Activated CD8-positive, alpha-beta memory T cell treated with anti-CD3 and anti-CD28 coated beads, Interleukin-2, amount 50 U/mL, for 24 hours (primary cell): ENCODE measurements around the gene SEMA3G.

ENCODE experiments used
- DNase-seq: peaks from one replicate; pipeline ENCODE4 v3.0.0-alpha.2; 2020; ENCODE audit errors: extremely low read depth

The SEMA3G gene

DNA sequence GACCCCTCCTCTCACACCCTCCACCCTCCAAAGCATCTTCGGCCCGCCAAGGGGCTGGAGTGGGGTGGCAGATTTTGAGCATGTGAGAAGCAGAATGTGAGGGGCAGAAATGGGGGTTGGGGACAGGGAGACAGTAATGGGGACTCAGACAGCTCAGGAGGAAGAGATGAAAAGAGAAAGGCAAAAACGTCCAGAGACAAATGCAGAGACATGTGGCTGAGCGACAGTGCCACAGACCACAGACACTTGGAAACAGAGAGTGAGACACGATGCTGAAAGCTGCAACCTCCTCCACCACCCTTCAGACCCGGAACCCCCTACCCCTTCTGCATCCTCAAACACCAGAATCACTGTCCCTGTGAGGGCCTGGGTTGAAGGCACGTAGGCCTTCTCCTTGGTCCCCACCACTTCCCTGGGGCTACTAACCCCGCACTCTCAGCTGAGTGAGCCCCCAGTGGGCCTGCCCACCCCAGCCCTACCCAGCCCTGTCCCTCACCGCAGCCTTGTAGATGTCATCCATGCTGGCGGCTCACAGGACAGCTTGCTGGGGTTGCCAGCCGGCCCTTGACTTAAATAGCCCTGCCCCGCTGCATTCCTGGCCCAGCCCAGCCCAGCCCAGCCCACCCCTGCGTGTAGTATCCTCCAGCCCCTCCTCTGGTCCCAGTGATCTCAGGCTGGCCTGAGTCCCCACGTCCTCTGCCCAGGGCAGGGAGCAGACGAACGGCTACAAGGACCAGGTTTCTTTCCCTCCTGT, 8.8 kb upstream of the SEMA3G start, which contains the start of gene TNNC1:
TNNC1 (minus strand) TSS at position 546 of the 754 bp plus-strand sequence; CDS start at position 520, 26 bp downstream.
- DNase-seq, result no peak

DNA sequence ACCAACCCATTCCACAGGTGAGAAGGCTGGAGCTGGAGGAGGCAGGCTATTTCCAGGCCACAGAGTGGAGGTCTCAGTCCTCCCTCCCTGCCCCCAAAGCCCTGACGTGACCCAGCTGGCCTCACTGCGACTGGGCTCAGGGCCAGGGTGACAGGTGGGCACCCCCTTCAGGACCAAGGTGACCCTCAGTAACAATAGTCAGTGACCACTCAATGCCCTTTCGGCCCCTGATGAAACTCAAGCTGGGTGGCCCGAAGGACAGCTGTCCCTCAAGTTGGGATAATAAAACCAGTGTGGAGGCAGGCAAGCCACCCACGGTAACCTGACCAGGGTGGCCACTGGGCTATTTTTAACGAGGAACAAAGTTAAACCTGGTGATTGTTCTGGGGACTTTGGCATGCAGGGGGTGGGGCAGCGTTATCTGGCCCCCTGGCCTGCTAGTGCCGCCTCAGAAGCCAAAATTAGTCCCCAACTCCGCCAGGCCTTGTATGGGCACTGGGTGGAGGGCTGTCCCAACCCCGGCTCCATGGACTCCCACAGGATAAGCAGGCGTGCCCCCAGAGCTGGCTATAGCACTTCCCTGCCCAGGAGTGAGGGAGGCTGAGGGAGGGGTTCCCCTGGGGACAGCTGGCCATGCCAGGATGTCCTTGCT, 7.8 kb upstream of the SEMA3G start:
- DNase-seq, result no peak

DNA sequence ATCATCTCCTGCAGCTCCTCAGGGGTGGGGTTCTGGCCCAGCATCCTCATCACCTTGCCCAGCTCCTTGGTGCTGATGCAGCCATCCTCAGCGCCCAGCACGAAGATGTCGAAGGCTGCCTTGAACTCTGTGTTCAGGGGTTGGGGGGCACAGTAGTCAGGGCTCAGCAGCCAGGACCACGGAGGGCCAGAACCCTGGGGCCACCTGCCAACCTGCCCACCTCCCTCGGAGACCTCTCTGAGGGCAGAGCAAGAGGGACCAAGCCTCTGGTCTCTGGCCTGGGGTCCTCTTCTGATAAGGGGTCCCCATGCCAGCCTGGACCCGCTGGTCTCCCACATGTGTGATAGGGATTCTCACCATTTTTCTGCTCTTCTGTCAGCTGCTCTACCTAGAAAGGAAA, 7.2 kb upstream of the SEMA3G start:
- DNase-seq, result no peak

DNA sequence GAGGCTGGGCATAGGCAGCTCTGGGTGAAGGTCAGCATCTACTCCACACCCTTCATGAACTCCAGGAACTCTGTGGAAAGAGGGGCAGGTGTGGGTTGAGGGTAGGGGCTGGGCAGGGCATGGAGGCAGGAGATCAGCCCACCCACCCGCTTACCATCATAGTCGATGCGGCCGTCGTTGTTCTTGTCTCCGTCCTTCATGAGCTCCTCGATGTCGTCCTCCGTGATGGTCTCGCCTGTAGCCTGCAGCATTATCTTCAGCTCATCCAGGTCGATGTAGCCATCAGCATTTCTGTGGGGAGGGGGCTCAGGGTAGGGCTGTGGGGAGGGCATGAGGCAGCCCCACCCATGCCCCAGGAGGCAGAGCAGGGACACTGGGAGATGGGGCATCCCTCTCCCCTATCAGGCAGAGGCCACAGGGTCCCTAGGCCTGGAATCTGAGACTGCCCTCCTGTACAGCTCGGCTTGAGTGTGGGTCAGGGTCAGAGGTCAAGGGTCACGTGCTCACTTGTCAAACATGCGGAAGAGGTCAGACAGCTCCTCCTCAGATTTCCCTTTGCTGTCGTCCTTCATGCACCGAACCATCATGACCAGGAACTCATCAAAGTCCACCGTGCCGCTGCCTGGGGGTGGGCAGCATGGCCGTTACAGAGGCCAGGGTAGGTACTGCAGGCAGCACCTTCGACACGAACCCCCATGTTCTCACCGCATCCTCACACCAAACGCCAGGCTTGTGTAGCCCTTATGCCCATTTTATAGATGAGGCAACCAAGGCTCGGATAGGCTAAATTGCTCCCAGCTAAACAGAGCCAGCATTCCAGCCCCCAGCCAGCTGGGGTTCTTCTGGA, 6.6 kb upstream of the SEMA3G start:
- DNase-seq, result no peak

DNA sequence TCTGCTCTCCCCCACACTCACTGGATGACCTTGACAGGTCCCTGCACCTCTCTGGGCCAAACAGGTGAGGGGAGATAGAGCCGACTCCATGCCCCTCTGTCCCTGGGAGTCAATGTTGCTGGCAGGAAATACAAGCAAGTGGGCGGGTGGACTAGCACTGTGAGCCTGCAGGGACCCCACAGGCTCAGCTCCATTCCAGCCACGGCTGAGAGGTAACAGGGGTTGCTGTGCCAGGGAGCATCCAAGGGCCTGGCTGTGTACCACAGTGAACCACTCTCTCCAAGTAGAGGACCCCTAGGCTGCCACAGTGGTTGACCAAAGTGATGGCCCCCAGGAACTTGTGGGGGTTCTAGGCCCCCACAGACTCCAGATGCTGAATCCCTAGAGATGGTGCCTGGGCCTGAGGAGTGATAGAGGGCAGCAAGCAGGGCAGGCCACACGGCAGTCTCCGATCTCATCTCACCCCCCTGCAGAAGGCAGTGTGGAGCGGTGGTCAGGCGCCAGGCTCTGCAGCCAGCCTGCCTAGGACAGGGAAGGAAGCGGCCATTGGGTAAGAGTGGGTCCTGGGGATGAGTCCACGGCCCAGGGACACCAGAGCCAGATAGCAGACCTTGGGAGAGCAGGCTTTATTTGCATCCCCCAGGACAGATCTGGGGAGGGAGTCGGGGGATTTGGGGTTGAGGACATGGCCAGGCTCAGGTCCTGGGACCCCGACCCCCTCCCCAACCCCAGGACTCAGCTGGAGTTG, 5.8 kb upstream of the SEMA3G start:
- no peak for DNase-seq

DNA sequence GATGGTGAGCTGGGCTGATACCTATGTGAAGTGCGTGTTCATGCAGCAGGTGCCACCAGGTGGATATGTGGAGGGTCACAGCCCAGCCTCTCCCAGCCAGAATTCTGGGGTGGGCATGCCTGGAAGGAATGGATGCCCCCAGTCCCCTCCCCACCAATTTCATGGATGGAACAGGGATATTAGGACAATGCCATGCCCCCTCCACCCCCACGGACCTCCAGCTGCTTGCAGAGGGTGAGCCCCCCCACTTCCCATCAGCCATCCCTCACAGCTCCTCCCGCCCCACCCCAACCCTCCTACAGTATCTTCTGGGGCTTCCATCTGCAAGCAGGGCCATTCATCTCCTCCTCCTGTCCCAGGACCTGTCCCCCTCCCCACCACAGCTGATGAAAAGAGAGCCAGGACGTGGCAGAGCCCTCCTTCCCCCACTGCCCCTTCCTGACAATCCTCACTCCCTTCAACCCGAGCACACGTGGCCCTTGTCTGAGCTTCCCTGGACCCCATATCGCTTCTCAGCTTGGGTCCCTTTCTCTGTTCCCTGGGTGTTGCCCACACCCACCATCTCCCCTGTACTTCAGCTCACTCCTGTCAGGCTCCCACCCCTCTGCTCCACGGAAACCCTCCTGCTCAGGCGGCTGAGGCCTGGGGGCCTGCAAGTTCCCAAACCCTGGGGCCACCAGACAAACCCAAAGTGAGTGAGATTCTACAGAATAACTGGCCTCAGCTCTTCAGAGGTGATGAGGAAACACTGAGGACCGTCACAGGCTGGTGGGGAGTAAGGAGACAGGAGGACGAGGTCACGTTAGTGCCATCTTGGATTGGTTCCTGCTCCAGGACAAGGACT, 2.8 kb upstream of the SEMA3G start:
- no peak for DNase-seq

DNA sequence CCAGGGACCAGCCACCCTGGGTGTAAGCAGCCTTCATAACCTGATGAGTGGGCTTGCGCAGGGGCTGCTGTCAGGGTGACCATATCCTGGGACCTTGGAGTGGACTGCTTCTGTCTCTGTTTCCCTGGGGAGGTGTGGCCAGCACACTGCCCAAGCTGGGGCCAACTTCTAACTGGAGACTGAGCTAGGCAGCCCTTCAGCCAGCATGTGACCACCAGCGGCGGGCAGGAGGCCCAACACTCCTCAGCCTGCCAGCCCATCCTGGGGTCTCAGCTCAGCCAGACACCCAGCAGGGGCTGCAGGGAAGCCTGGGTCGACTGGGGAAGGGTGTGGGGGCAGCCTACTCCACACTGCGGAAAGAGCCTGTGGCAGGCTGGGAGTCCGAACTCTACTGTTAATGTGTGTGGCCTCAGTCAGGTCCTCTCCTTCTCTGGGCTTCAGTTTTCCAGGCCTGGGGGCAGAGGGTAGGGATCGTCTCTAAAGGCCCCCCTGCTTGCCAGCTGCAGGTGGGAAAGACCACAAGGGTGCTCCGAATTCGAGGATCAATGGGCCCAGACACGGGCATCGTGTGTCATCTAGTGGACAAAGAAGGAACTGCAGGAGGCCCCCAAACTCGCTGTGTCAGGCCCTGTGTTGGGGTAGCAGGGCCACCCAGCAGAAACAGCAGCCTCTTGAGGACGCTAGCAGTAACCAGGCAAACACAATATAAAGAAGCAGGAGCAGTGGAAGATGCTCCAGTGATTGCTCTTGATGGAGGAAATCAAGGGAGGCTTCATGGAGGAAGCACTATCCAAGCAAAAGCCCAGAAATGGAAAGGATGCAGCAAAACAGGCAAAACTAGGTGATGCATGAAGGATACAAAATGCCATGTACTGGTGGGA, 2.0 kb upstream of the SEMA3G start:
- DNase-seq, result peak; percentile 42

DNA sequence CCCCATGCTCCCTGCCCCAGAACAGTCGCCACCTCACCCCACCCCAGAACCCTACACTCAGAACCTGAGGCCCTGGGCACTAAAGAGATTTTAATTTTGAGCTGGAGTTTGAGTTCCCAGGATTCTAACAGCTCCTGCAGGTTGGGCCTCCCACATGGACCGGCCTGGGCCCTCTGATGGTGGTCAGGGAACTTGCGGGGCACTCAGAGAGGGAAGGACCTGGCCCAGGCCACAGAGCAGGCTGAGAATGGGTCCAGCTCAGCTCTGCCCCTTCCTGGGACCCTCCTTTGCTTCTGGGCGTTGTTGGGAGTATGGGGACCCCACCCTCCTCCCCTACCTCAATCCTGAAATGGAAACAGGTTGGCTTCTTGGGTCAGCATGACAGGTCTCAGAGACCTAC, 1.1 kb upstream of the SEMA3G start:
- DNase-seq, result no peak

DNA sequence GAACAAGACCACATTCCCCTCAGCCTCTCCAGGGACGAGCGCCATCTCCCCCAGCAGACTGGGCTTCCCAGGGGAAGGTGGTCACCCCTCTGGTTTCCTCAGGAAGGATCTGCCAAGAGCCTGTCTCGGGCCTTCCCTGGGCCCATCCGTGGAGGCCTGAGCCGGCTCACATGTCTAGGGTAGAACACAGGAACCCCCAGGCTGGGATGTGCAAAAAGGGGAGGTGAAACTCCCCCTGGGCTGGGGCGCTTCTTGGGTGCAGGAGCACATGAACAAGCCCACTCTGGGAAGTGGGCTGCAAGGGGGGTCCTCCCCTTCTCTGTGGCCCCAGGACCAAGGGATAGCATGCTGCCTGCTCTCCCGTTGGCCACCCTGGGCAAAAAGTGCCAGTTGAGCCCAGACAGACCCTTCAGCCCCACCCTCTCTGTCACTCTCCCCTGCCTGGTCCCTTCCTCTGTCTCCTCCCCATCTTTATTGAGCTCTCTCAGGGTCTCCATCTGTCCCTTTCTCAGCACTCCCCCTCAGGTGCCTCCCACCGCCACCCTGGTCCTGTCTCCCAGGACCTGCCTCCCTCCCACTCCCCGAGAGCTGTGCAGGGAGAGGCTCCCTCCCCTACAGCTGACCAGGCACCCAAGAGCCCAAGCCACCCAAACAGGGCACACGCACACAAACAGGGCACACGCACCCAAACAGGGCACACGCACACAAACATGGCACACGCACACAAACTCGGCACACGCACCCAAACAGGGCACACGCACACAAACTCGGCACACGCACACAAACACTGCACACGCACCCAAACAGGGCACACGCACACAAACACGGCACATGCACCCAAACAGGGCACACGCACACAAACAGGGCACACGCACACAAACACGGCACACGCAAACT, 864 bp downstream of the SEMA3G start:
- no peak for DNase-seq

DNA sequence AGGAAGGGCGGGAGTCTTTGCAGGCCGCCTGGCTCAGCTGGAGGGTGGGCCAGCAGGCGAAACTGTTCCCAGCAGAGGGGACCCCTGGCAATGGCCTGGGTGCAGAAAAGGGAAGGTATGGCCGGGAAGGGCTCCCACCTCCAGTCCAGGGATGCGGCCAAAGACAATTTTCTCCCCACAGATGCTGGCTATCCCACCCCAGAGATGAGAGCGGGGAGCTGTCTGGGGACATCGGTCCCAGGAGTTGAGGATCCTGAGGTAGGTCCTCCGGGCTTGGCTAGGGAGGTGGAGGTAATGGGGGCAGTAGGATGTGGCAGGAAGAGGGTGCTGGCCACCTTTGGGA, 1.7 kb downstream of the SEMA3G start:
- DNase-seq, result no peak

DNA sequence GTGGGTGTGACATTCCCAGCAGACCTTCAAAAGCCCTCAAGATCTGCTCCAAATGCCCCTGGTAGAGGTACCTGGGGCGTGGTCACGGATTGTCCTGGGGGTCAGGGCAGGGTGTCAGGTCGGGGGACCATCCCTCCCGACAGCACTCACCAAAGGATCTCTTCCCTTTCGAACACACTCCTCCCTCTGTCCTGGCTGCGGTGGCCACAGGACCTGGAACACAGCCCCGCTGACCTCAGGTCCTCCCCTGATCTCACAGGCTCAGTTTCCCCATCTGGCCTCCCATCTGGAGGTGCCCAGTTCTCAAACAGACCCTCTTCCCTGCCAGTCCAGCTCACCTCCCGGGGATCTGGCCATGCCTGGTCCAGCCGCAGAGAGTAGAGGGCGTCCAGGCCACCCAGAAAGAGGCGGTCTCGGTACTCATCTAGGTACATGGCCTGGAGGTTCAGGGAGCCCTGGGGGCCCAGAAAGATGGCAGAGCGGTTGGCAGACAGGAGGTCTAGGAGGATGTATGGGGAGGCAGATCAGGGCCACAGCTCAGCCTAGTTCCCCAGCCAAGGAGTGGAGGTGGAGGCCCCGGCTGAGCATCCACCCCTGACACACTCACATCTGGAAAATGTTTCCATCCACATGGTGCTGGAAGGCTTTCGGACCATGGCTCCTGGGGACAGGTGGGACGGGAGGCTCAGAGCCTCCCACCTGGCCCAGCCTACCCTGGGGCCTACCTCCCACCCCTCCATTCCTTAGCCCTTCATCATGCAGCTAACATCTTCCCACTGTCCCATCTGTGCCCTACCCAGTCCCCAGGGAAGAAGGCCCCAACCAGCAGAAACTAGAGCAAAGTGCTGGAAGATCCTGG, 2.3 kb downstream of the SEMA3G start:
- DNase-seq, result no peak

DNA sequence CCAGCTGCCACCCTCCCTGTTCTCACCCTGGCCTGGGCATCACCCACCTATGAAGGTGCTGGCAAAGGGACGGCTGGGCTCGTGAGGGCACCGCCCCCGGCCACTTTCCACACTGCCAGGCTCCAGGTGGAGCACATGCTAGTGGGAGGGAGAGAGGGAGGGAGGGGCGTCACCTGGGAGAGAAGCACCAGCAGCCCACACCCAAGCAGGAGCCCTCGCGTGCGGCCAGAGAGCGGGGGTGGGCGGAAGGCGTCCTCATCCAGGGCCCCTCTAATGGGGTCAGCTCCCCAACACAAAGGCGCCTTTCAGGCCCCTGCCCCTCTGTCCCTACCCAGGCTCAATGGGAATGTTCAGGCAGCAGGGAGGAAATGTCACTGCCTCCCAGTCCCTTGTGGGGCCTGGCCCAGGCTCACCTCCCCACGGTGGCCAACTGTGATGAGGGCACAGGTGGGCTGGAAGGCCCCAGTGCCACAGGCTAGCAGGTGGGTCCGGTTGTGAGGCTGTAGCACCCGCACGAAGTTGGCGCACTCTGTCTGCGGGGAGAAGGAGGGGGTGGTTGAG, 3.1 kb downstream of the SEMA3G start:
- no peak for DNase-seq

DNA sequence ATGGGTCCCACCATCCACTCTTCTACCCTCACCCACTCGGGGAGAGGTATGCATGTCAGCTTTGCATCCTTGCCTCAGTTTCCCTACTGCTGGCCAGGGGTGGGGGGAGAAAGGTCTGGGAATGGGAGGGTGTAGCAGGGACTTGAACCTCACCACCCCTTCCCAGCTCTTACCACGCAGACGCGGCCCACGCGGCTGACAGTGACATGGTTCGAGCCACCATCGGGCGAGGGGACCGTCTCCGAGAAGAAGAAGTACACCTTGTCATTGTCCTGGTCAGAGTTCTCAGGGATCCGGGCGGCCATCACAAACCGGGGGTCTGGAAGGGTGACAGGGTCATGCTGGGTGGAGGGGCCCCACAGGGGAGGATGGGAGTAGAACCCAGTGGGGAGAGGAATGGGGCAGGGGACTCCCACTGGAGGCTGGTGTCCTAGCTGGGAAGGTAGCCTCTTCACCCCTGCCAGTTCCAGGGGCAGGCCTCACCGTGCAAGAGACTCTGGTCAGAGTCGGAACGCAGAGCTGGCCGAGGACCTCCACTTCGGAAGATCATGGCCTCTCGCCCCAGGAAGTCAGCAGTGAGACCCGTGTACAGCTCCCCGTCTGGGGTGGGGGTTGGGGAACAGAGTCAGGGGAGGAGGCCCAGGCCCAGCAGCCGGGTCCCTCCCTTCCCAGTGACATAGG, 3.7 kb downstream of the SEMA3G start:
- DNase-seq, result no peak

DNA sequence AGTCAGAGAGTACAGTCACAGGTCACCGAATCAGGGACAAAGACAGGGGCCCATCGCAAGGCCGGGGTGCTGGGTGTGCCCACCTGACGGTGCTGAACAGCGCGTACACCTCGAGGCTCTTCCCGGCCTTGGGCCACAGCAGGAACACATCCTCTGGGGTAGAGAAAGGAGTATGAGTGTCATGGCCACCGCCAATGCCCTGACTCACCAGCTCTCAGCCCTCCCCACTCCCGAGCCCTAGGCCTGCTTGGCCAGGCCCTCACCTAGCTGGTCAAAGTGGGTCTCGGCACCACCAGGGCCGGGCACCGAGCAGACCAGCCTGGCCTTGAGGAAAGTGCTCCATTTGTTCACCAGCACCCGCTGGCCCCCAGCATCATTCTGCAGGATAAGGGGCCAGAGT, 4.2 kb downstream of the SEMA3G start:
- DNase-seq, result no peak

DNA sequence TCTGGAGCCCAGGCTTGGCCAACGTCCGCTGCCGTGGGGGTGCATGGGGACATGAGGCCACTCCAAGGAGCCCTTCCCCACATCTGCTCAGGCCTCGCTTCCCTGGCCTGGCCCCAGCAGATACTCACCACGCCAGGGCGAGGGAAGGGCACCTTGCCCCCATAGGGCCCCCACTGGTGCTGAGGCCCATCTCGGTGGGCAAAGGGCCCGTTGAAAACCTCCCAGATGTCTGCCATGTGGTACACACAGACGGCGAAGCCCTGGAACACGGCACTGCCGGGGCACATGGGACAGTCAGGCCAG, 4.7 kb downstream of the SEMA3G start:
- DNase-seq, result no peak

DNA sequence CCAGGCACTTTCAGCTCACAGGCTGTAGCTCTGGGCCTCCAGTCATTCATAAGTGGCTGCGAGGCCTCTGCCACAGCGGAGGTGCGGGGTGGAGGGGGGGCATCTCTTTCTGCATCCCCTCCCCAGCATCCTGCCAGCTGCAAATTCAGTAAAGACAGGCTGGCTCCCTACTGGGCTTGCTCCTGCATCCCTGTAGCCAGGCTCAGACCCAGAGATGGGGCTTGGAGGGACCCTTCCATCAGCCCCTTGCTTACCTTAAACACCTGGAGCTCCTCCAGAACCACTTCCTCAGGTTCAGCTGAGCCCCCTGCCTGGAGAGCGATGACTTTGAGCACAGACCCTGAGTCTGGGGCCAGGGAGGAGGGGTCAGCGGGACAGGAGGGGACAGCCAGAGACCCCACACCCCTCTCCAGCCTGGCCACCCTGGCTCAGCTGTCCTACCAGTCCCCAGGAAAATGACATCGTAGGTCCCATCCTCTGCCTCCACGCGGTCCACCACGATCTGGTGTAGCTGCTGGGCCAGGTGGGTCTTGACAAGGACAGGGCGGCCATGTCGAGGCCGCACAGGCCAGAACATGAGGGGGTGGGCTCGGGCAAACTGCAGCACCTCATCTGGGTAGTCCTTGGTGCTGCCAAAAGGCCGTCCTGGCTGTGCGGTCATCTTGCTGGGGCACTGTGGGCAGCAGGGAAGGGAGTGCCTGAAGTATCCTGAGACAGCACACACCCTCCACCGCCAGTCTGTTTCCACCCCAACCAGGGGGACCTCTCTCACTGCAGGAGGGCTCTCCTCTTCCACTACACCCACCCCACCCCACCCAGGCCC, 5.3 kb downstream of the SEMA3G start:
- DNase-seq, result no peak
